ENCODE data around the gene PDE4D. TPM values are rescaled to one million over a fixed set of nuclear protein-coding genes. Genes with fewer than 3 reads are reported as not detected.

PDE4D gene
- total and polyA plus RNA-seq, 10 of the 15 experiments (the other 5 are each of a cell fraction or from before 2014, with no cell fraction given): 0.87 to 4.1 (median 2.2) TPM

GRCh38 chr5:59354811-59355210 lies 538.7 kb downstream of the PDE4D start (continued):
- TF ChIP-seq BCLAF1 (IDR thresholded peaks at IDR 0.05): no peak
- no peak for TF ChIP-seq TARDBP (IDR thresholded peaks at IDR 0.05; ENCODE audit: borderline replicate concordance)
- no peak for TF ChIP-seq IRF4 (IDR thresholded peaks at IDR 0.05; ENCODE audit: low read depth, low read length)
- TF ChIP-seq SRF (IDR thresholded peaks at IDR 0.05; ENCODE audit: low read depth in 2 of 2, low read length in 2 of 2): no peak
- no peak for TF ChIP-seq CTCF (IDR thresholded peaks at IDR 0.05 in 2 of 3, conservative IDR thresholded peaks at IDR 0.05 in 1 of 3; ENCODE audit: control insufficient read depth in 2 of 3, extremely low read depth in 1 of 3, insufficient read depth in 1 of 3, low read depth in 3 of 3, low read length in 3 of 3)
- no peak for TF ChIP-seq NFYA (IDR thresholded peaks at IDR 0.05; ENCODE audit: borderline replicate concordance, low read depth, low read length)
- TF ChIP-seq USF1 (IDR thresholded peaks at IDR 0.05; ENCODE audit: borderline replicate concordance, extremely low read length, insufficient read depth, low read depth, low read length): no peak
- no peak for TF ChIP-seq ZSCAN29 (IDR thresholded peaks at IDR 0.05)
- TF ChIP-seq RBBP5 (conservative IDR thresholded peaks at IDR 0.05): no peak
- TF ChIP-seq NR2F1 (conservative IDR thresholded peaks at IDR 0.05): no peak
- TF ChIP-seq ZBTB4 (CRISPR knock-in tag; IDR thresholded peaks at IDR 0.05): no peak

Measured in GM12878 (cell line).